DND-41 (cell line): ENCODE data around the gene MBD2.
"Not testable (repeated sequence)": the region's sequence is repeated elsewhere in the genome, so short reads cannot be mapped to it uniquely, and the experiment has no call there.

Experiments
- ATAC-seq: fragments of 200-7000 bp; cut with Tn5 transposase; 3 replicates; pipeline ENCODE4 v1.9.1; 2021; ENCODE audit warnings: low read depth; ENCODE audit not compliant: insufficient read depth
- DNase-seq: peaks from one replicate; pipeline ENCODE4 v3.0.0-alpha.2; 2020
- H2AFZ ChIP-seq: 2 replicates; pipeline ENCODE4 v1.6.0; 2012; ENCODE audit warnings: low read depth, low read length
- H3K27ac ChIP-seq: 2 replicates; pipeline ENCODE4 v1.5.1; 2012; ENCODE audit warnings: low read length, inconsistent platforms
- H3K27me3 ChIP-seq: fragments of 200-600 bp; sonication (generic); 2 replicates; pipeline ENCODE4 v1.6.0; 2012; ENCODE audit warnings: low read length, mild to moderate bottlenecking, inconsistent platforms; ENCODE audit not compliant: insufficient read depth, poor library complexity
- H3K36me3 ChIP-seq: 2 replicates; pipeline ENCODE4 v1.5.1; 2012; ENCODE audit warnings: low read length, inconsistent platforms; ENCODE audit not compliant: insufficient read depth
- H3K4me1 ChIP-seq: 2 replicates; pipeline ENCODE4 v1.5.1; 2012; ENCODE audit warnings: mild to moderate bottlenecking, low read length; ENCODE audit not compliant: insufficient read depth
- H3K4me2 ChIP-seq: 2 replicates; pipeline ENCODE4 v1.6.0; 2012; ENCODE audit warnings: mild to moderate bottlenecking, moderate library complexity, low read length, inconsistent platforms; ENCODE audit not compliant: insufficient read depth
- H3K4me3 ChIP-seq, 2 experiments: fragments of 200-600 bp in 1 of 2; shearing (Covaris generic) in 1 of 2; 2 replicates each; pipeline ENCODE4 v1.5.1; 2012 to 2016; ENCODE audit warnings: inconsistent platforms in 2 of 2, low read length in 2 of 2, mild to moderate bottlenecking in 2 of 2, low read depth in 1 of 2, moderate library complexity in 1 of 2
- H3K79me2 ChIP-seq: 2 replicates; pipeline ENCODE4 v1.6.0; 2012; ENCODE audit warnings: low read length, inconsistent platforms; ENCODE audit not compliant: insufficient read depth
- H3K9ac ChIP-seq: 2 replicates; pipeline ENCODE4 v1.6.0; 2012; ENCODE audit warnings: low read depth, mild to moderate bottlenecking, inconsistent platforms, low read length, moderate library complexity
- H3K9me3 ChIP-seq: 2 replicates; pipeline ENCODE4 v1.5.1; 2012; ENCODE audit warnings: low read length, moderate library complexity, mild to moderate bottlenecking, inconsistent platforms; ENCODE audit not compliant: insufficient read depth, severe bottlenecking
- H4K20me1 ChIP-seq: 2 replicates; pipeline ENCODE4 v1.6.0; 2012; ENCODE audit warnings: low read length; ENCODE audit not compliant: insufficient read depth
- CTCF ChIP-seq: IDR thresholded peaks from 2 replicates; pipeline ENCODE4 v1.5.1; 2012; ENCODE audit warnings: borderline replicate concordance, low read length, moderate library complexity, mild to moderate bottlenecking; ENCODE audit not compliant: poor library complexity, severe bottlenecking; ENCODE audit errors: extremely low read depth
- EZH2 ChIP-seq: IDR thresholded peaks from 3 replicates; pipeline ENCODE4 v1.6.1; 2012; ENCODE audit warnings: borderline replicate concordance, low read depth, mild to moderate bottlenecking, moderate library complexity, low read length, inconsistent platforms; ENCODE audit not compliant: severe bottlenecking

The MBD2 gene

DNA sequence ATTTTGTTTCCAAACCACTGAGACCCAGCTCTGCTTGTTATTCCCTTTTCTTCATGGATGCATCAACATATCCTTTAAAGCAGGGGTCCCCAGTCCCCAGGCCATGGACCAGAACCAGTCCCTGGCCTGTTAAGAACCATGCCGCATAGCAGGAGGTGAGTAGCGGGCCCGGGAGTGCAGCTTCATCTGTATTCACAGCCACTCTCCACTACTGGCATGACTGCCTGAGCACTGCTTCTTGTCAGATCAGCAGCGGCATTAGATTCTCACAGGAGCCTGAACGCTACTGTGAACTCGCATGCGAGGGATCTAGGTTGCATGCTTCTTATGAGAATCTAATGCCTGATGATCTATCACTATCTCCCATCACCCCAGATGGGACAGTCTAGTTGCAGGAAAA lies 43.2 kb upstream of the MBD2 start:
- TF ChIP-seq CTCF (no peak), EZH2 (no peak)
- Histone ChIP-seq H3K4me3 (no peak overlapping the region), H3K9ac (no peak overlapping the region), H4K20me1 (no peaks in the 10 kb centered on the region), H3K79me2 (peaks cover 12% of the 10 kb centered on the region), H3K4me2 (no peak overlapping the region), H3K9me3 (no peaks in the 10 kb centered on the region), H3K36me3 (no peaks in the 10 kb centered on the region), H3K27ac (no peak overlapping the region), H3K27me3 (no peaks in the 10 kb centered on the region), H3K4me1 (peaks cover 23% of the 10 kb centered on the region), H2AFZ (peak overlapping the region; percentile 24; the same call in 1 of the 2 replicates)
- ATAC-seq (no peak), DNase-seq (no peak)

DNA sequence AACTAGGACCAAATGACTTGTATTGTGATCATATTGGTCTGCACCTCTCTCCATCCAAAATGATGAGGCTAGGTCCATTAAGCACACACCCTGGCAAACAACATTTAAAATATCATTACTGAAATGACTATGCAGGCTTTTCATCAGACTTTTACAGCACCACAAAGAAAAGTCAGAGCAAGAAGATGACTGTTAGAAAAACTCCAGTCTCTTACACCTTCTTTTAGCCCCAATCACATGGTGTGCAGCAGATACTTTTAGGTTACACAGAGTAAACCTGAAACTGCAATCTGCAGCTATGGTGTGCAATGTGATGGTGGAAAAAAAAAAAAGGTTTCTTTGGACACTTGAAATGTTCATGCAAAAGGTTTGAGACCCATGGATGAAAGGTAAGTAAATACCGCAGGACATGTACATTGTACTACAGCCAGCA lies 39.5 kb upstream of the MBD2 start:
- no peak for ATAC-seq
- no peaks in the 10 kb centered on the region for H3K79me2 ChIP-seq

DNA sequence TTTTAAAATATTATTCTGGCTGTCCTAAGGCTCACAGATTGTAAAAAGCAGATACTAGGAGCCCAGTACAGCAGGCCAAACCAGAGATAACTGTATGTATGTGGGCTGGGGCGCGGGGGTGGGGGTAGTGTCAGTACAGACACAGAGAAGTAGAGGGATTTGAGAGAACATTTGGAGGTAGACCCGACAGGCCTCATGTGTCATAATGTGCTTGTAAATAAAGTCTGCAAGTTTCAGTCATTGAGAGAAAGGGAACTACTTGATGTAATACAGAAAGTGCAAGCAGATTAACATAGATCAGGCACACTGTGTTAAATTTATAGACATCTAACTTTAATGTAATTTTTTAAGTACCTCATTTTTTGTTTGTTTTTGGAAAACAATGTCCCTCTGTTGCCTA lies 37.4 kb upstream of the MBD2 start:
- Histone ChIP-seq H3K79me2 (no peaks in the 10 kb centered on the region), H3K27me3 (no peaks in the 10 kb centered on the region), H3K4me2 (no peak overlapping the region), H3K27ac (no peak overlapping the region), H2AFZ (no peak overlapping the region), H4K20me1 (no peaks in the 10 kb centered on the region), H3K4me3 (no peak overlapping the region), H3K36me3 (no peaks in the 10 kb centered on the region), H3K4me1 (no peaks in the 10 kb centered on the region), H3K9me3 (no peaks in the 10 kb centered on the region), H3K9ac (no peak overlapping the region)
- no peak for ATAC-seq
- TF ChIP-seq EZH2 = no peak
- no peak for TF ChIP-seq CTCF
- no peak for DNase-seq

More for the DNA sequence above, 39.5 kb upstream of the MBD2 start:
- Histone ChIP-seq H3K27ac (no peak overlapping the region), H3K36me3 (no peaks in the 10 kb centered on the region), H3K4me3 (no peak overlapping the region), H3K9me3 (no peaks in the 10 kb centered on the region), H2AFZ (no peak overlapping the region), H3K27me3 (no peaks in the 10 kb centered on the region), H3K4me1 (peaks cover 4% of the 10 kb centered on the region), H4K20me1 (no peaks in the 10 kb centered on the region), H3K4me2 (no peak overlapping the region), H3K9ac (no peak overlapping the region)
- no peak for DNase-seq
- TF ChIP-seq CTCF (no peak), EZH2 (no peak)

GRCh38 chr18:54260396-54261072 lies 36.1 kb upstream of the MBD2 start:
- no peak for ATAC-seq
- no peak for DNase-seq
- Histone ChIP-seq H3K79me2 (no peaks in the 10 kb centered on the region), H3K36me3 (no peaks in the 10 kb centered on the region), H3K27ac (no peak overlapping the region), H3K4me2 (no peak overlapping the region), H3K27me3 (no peaks in the 10 kb centered on the region), H3K4me3 (no peak overlapping the region), H3K4me1 (no peaks in the 10 kb centered on the region), H3K9me3 (no peaks in the 10 kb centered on the region), H2AFZ (no peak overlapping the region), H4K20me1 (no peaks in the 10 kb centered on the region), H3K9ac (no peak overlapping the region)
- TF ChIP-seq CTCF (no peak), EZH2 (no peak)

- H2AFZ ChIP-seq, H3K4me1 ChIP-seq, H4K20me1 ChIP-seq, H3K4me2 ChIP-seq, ATAC-seq, H3K27ac ChIP-seq, H3K36me3 ChIP-seq, H3K9ac ChIP-seq, DNase-seq, H3K79me2 ChIP-seq, H3K9me3 ChIP-seq, H3K27me3 ChIP-seq, H3K4me3 ChIP-seq: not testable (repeated sequence)
These were observed 33.3 kb upstream of the MBD2 start for GRCh38 chr18:54257818-54258217.
